Suprapubic skin (tissue), 4 donors: ENCODE results near the gene MUC6.

Source experiments
- EP300 ChIP-seq: sonication (generic); formaldehyde crosslinking; IDR thresholded peaks from one replicate; pipeline ENCODE4 v1.6.1; 2017; ENCODE audit warnings: antibody characterized with exemption
- POLR2AphosphoS5 ChIP-seq, 3 donors: sonication (generic); formaldehyde crosslinking; IDR thresholded peaks; one replicate each; pipeline ENCODE4 v1.6.1; 2017; ENCODE audit warnings: antibody characterized with exemption in 3 of 3
- TF ChIP-seq, protein P1 (sequence below), 2 donors: fragments of 200-600 bp in 1 of 2; fragments of 450-650 bp in 1 of 2; sonication (generic) in 1 of 2; IDR thresholded peaks; one replicate each; pipeline ENCODE4 v1.5.1; 2016 to 2019; ENCODE audit warnings: antibody characterized with exemption in 2 of 2, mild to moderate bottlenecking in 1 of 2, moderate library complexity in 1 of 2

GRCh38 chr11:1055990-1056771 is 19.7 kb upstream of the MUC6 start:
- TF ChIP-seq, protein P1, sequence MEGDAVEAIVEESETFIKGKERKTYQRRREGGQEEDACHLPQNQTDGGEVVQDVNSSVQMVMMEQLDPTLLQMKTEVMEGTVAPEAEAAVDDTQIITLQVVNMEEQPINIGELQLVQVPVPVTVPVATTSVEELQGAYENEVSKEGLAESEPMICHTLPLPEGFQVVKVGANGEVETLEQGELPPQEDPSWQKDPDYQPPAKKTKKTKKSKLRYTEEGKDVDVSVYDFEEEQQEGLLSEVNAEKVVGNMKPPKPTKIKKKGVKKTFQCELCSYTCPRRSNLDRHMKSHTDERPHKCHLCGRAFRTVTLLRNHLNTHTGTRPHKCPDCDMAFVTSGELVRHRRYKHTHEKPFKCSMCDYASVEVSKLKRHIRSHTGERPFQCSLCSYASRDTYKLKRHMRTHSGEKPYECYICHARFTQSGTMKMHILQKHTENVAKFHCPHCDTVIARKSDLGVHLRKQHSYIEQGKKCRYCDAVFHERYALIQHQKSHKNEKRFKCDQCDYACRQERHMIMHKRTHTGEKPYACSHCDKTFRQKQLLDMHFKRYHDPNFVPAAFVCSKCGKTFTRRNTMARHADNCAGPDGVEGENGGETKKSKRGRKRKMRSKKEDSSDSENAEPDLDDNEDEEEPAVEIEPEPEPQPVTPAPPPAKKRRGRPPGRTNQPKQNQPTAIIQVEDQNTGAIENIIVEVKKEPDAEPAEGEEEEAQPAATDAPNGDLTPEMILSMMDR (IDR thresholded peaks at IDR 0.05), result no peak
- TF ChIP-seq POLR2AphosphoS5 (IDR thresholded peaks at IDR 0.05) (no peak), EP300 (no peak)
